Measurements from ENCODE around the gene PSMC3IP. TPM values are rescaled to one million over a fixed set of nuclear protein-coding genes. Genes with fewer than 3 reads are reported as not detected.

The PSMC3IP gene
- total RNA-seq, 2 experiments from 2014 or later: 2.6 to 3.4 TPM

- no peak for ATAC-seq (ENCODE audit: poor library complexity)
- DNase-seq: no peak
- no peak overlapping the region for H3K27ac Mint-ChIP-seq
- H3K27ac ChIP-seq (ENCODE audit: low read depth in 1 of 2, low read length in 2 of 2): no peak overlapping the region
- intact Hi-C loops (cut with DNase I, micrococcal nuclease): no loop called here
- H3K27me3 ChIP-seq (ENCODE audit: control insufficient read depth in 1 of 2, insufficient read depth in 2 of 2, low read length in 2 of 2): no peaks in the 10 kb centered on the region
- H3K4me1 Mint-ChIP-seq (ENCODE audit: low read depth): peaks cover 33% of the 10 kb centered on the region
- no peak overlapping the region for H3K4me3 Mint-ChIP-seq
- no peaks in the 10 kb centered on the region for H3K9me3 Mint-ChIP-seq
- peaks cover 65% of the 10 kb centered on the region for H3K36me3 ChIP-seq (ENCODE audit: insufficient read depth, low read length)
- no peaks in the 10 kb centered on the region for H3K27me3 Mint-ChIP-seq
- ChIA-PET POLR2A (interaction anchor here (0.7 kb wide), 1 partner anchor 37 kb away, joined by 4 read pairs; the partner anchor contains the start of gene NAGLU), CTCF (no interaction called here)
- peaks cover 29% of the 10 kb centered on the region for H3K4me1 ChIP-seq (ENCODE audit: insufficient read depth, low read length)
- TF ChIP-seq CTCF (IDR thresholded peaks at IDR 0.05): no peak
- H3K9me3 ChIP-seq (ENCODE audit: control insufficient read depth in 1 of 2, insufficient read depth in 1 of 2, low read length in 2 of 2): no peaks in the 10 kb centered on the region
- H3K4me3 ChIP-seq (ENCODE audit: low read length): no peak overlapping the region
- H3K36me3 Mint-ChIP-seq (ENCODE audit: low read depth): peaks cover 70% of the 10 kb centered on the region
Observed at GRCh38 chr17:42573095-42573494, 4.4 kb downstream of the PSMC3IP start.

- Mint-ChIP-seq H3K9me3 (no peaks in the 10 kb centered on the region), H3K4me1 (ENCODE audit: low read depth) (peaks cover 33% of the 10 kb centered on the region), H3K36me3 (ENCODE audit: low read depth) (peaks cover 78% of the 10 kb centered on the region), H3K4me3 (no peak overlapping the region), H3K27ac (no peak overlapping the region), H3K27me3 (no peaks in the 10 kb centered on the region)
- Histone ChIP-seq H3K4me1 (ENCODE audit: insufficient read depth, low read length) (peaks cover 32% of the 10 kb centered on the region), H3K9me3 (ENCODE audit: control insufficient read depth in 1 of 2, insufficient read depth in 1 of 2, low read length in 2 of 2) (no peaks in the 10 kb centered on the region), H3K27me3 (ENCODE audit: control insufficient read depth in 1 of 2, insufficient read depth in 2 of 2, low read length in 2 of 2) (no peaks in the 10 kb centered on the region), H3K4me3 (ENCODE audit: low read length) (no peak overlapping the region), H3K27ac (ENCODE audit: low read depth in 1 of 2, low read length in 2 of 2) (peak overlapping the region in 1 of 2 donors; percentile 26), H3K36me3 (ENCODE audit: insufficient read depth, low read length) (peaks cover 65% of the 10 kb centered on the region)
- DNase-seq (no peak), ATAC-seq (ENCODE audit: poor library complexity) (no peak)
- POLR2A ChIA-PET: no interaction called here
- intact Hi-C loops (cut with DNase I, micrococcal nuclease): no loop called here
- no peak for TF ChIP-seq CTCF (IDR thresholded peaks at IDR 0.05)
- CTCF ChIA-PET: no interaction called here
Observed at GRCh38 chr17:42571435-42572225, 5.9 kb downstream of the PSMC3IP start.

GRCh38 chr17:42568341-42569111, 9.0 kb downstream of the PSMC3IP start:
- POLR2A ChIA-PET: interaction anchor here (2.2 to 2.5 kb wide), 2 partner anchors 14 to 40 kb away, joined by 10 to 17 read pairs; partner anchors contain the start of genes RETREG3 and TUBG1
- ATAC-seq (ENCODE audit: poor library complexity) (no peak), DNase-seq (peak in 1 of 14 experiments; percentile 20)
- TF ChIP-seq CTCF (IDR thresholded peaks at IDR 0.05): no peak
- H3K4me1 ChIP-seq (ENCODE audit: insufficient read depth, low read length): peaks cover 54% of the 10 kb centered on the region
- H3K36me3 ChIP-seq (ENCODE audit: insufficient read depth, low read length): peaks cover 81% of the 10 kb centered on the region
- CTCF ChIA-PET: interaction anchor here (1.4 to 4.6 kb wide), 2 partner anchors 9 to 18 kb away, joined by 3 to 45 read pairs; partner anchors contain the start of gene PSMC3IP
- H3K4me3 ChIP-seq (ENCODE audit: low read length): no peak overlapping the region
- no peaks in the 10 kb centered on the region for H3K9me3 ChIP-seq (ENCODE audit: control insufficient read depth in 1 of 2, insufficient read depth in 1 of 2, low read length in 2 of 2)
- H3K4me3 Mint-ChIP-seq: peak overlapping the region; percentile 97
- H3K4me1 Mint-ChIP-seq (ENCODE audit: low read depth): peaks cover 35% of the 10 kb centered on the region
- no peaks in the 10 kb centered on the region for H3K27me3 ChIP-seq (ENCODE audit: control insufficient read depth in 1 of 2, insufficient read depth in 2 of 2, low read length in 2 of 2)
- no peaks in the 10 kb centered on the region for H3K27me3 Mint-ChIP-seq
- intact Hi-C loops (cut with DNase I, micrococcal nuclease): no loop called here
- peaks cover 83% of the 10 kb centered on the region for H3K36me3 Mint-ChIP-seq (ENCODE audit: low read depth)
- no peak overlapping the region for H3K27ac ChIP-seq (ENCODE audit: low read depth in 1 of 2, low read length in 2 of 2)
- no peaks in the 10 kb centered on the region for H3K9me3 Mint-ChIP-seq
- H3K27ac Mint-ChIP-seq: peak overlapping the region; percentile 96

Data from CD4-positive, alpha-beta T cell (primary cell).